MM.1S (cell line): ENCODE results near the gene CDRT15L2.
"Not testable (repeated sequence)": the region's sequence is repeated elsewhere in the genome, so short reads cannot be mapped to it uniquely, and the experiment has no call there.

Experiments used
- DNase-seq: peaks from one replicate; pipeline ENCODE4 v3.0.0-alpha.2; 2015
- H2AFZ ChIP-seq: fragments of 300-600 bp; sonication (generic); 2 replicates; pipeline ENCODE4 v1.6.0; 2016; ENCODE audit warnings: antibody characterized with exemption, low read length
- H3F3A ChIP-seq: fragments of 300-600 bp; sonication (generic); 2 replicates; pipeline ENCODE4 v1.6.1; 2016; ENCODE audit warnings: mild to moderate bottlenecking, antibody characterized with exemption, low read length, moderate library complexity, mixed read lengths; ENCODE audit not compliant: insufficient read depth
- H3K27ac ChIP-seq: fragments of 300-600 bp; sonication (generic); 2 replicates; pipeline ENCODE4 v1.5.1; 2016; ENCODE audit warnings: mild to moderate bottlenecking, low read length
- H3K27me3 ChIP-seq: fragments of 300-600 bp; sonication (generic); replicated peaks from 2 replicates; pipeline ENCODE4 v1.6.0; 2016; ENCODE audit warnings: low read length; ENCODE audit not compliant: insufficient read depth
- H3K36me3 ChIP-seq: fragments of 300-600 bp; sonication (generic); replicated peaks from 2 replicates; pipeline ENCODE4 v1.6.1; 2016; ENCODE audit warnings: mild to moderate bottlenecking, low read length, mixed read lengths; ENCODE audit not compliant: insufficient read depth
- H3K4me1 ChIP-seq: fragments of 300-600 bp; sonication (generic); 2 replicates; pipeline ENCODE4 v1.6.1; 2016; ENCODE audit warnings: low read length, mixed read lengths
- H3K4me2 ChIP-seq: fragments of 300-600 bp; sonication (generic); 2 replicates; pipeline ENCODE4 v1.6.0; 2016; ENCODE audit warnings: low read depth, low read length
- H3K4me3 ChIP-seq: fragments of 300-600 bp; sonication (generic); 2 replicates; pipeline ENCODE4 v1.5.1; 2016; ENCODE audit warnings: low read length, mixed read lengths
- H3K79me2 ChIP-seq: fragments of 300-600 bp; sonication (generic); 2 replicates; pipeline ENCODE4 v1.6.1; 2016; ENCODE audit warnings: mixed run types, low read length, mixed read lengths
- H3K9ac ChIP-seq: fragments of 300-600 bp; sonication (generic); 2 replicates; pipeline ENCODE4 v1.6.1; 2016; ENCODE audit warnings: low read length, mixed read lengths
- H3K9me2 ChIP-seq: fragments of 300-600 bp; sonication (generic); replicated peaks from 2 replicates; pipeline ENCODE4 v1.6.1; 2016; ENCODE audit warnings: mild to moderate bottlenecking, low read length, mixed read lengths; ENCODE audit not compliant: insufficient read depth
- H3K9me3 ChIP-seq: fragments of 300-600 bp; sonication (generic); replicated peaks from 2 replicates; pipeline ENCODE4 v1.6.1; 2016; ENCODE audit warnings: mild to moderate bottlenecking, low read length, mixed read lengths; ENCODE audit not compliant: insufficient read depth
- H4K20me1 ChIP-seq: fragments of 300-600 bp; sonication (generic); 2 replicates; pipeline ENCODE4 v1.6.1; 2016; ENCODE audit warnings: mild to moderate bottlenecking, low read length, moderate library complexity, mixed read lengths; ENCODE audit not compliant: insufficient read depth
- EZH2 ChIP-seq: fragments of 300-600 bp; sonication (generic); optimal IDR thresholded peaks from 2 replicates; pipeline ENCODE3; 2017; ENCODE audit warnings: low read depth, mild to moderate bottlenecking, antibody characterized with exemption, low read length, mixed read lengths
- EZH2phosphoT487 ChIP-seq: fragments of 300-600 bp; sonication (generic); IDR thresholded peaks from 2 replicates; pipeline ENCODE4 v1.6.1; 2018; ENCODE audit warnings: antibody characterized with exemption, low read length
- TF ChIP-seq, protein P1 (sequence below): fragments of 300-600 bp; sonication (generic); IDR thresholded peaks from 2 replicates; pipeline ENCODE4 v1.5.1; 2016; ENCODE audit warnings: antibody characterized with exemption, low read length, mixed read lengths

Gene CDRT15L2

DNA sequence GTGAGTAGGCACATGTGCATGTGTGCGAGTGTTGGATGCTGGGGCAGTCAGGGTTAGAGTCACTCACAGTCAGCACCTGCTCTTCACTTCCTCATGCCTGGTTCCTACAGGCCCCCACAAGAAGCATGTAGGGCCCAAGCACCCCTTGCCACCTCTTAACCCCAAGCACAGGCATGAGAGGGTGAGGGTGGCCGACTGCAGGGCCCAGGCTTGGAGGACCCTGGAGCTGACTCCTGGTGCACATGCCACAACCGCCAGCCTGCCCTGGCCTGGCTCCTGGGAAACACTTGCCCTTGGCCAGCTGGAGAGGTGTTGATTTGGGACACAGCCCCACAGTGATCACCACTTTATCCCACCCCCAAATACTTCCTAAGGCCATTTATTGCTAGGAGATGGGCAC is 16.9 kb upstream of the CDRT15L2 start:
- Histone ChIP-seq H3K9me2 (no peaks in the 10 kb centered on the region), H3K4me3 (no peak overlapping the region), H4K20me1 (no peaks in the 10 kb centered on the region), H3K27me3 (no peaks in the 10 kb centered on the region), H3K79me2 (no peaks in the 10 kb centered on the region), H3K27ac (no peak overlapping the region), H3K4me1 (no peaks in the 10 kb centered on the region), H3K9ac (no peak overlapping the region), H3K9me3 (no peaks in the 10 kb centered on the region), H3K4me2 (no peak overlapping the region), H3K36me3 (no peaks in the 10 kb centered on the region), H3F3A (no peaks in the 10 kb centered on the region), H2AFZ (no peak overlapping the region)
- DNase-seq = no peak
- TF ChIP-seq EZH2phosphoT487 (no peak), EZH2 (no peak)
- TF ChIP-seq, protein P1, sequence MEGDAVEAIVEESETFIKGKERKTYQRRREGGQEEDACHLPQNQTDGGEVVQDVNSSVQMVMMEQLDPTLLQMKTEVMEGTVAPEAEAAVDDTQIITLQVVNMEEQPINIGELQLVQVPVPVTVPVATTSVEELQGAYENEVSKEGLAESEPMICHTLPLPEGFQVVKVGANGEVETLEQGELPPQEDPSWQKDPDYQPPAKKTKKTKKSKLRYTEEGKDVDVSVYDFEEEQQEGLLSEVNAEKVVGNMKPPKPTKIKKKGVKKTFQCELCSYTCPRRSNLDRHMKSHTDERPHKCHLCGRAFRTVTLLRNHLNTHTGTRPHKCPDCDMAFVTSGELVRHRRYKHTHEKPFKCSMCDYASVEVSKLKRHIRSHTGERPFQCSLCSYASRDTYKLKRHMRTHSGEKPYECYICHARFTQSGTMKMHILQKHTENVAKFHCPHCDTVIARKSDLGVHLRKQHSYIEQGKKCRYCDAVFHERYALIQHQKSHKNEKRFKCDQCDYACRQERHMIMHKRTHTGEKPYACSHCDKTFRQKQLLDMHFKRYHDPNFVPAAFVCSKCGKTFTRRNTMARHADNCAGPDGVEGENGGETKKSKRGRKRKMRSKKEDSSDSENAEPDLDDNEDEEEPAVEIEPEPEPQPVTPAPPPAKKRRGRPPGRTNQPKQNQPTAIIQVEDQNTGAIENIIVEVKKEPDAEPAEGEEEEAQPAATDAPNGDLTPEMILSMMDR = no peak

DNA sequence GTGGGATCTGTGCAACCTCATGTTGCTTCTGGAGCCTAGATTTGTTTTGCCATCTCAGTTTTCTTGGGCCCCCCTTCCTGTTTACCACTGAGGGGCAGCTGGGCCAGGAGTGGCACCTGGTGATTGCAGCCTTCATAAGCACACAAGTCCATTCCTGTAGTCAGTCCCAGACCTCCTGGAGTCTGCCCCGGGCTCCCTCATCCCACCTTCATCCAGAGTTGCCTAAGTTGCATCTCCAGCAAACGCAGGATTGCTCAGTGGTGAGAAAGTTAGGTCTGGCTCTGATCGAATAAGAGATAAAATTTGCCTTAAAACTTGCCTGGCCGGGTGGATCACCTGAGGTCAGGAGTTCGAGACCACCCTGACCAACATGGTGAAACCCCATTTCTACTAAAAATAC is 14.3 kb upstream of the CDRT15L2 start:
- H3K9ac ChIP-seq, H4K20me1 ChIP-seq, H3K9me3 ChIP-seq, H3K4me3 ChIP-seq, DNase-seq, H3K4me1 ChIP-seq, H2AFZ ChIP-seq, H3K27ac ChIP-seq, H3K9me2 ChIP-seq, H3K36me3 ChIP-seq, H3F3A ChIP-seq, H3K27me3 ChIP-seq, H3K4me2 ChIP-seq, H3K79me2 ChIP-seq: not testable (repeated sequence)

DNA sequence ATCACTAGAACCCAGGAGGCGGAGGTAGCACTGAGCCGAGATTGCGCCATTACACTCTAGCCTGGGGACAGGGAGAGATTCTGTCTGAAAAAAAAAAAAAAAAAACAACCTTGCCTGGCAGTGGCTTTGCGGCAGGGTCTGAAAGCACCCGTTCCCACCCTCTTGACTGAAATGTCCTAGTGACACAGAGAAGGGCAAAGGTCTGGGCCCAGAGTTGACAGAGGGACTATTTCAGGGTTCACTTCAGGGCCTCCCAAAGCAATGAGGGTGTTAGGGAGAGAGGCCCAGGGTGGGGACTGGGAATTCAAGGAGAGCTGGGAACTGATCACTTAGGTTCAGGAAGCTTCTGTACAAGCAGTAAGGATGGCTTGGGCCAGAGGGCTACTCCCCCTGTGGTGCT is 13.8 kb upstream of the CDRT15L2 start:
- H3K9me3 ChIP-seq = no peaks in the 10 kb centered on the region
- H3K79me2 ChIP-seq = no peaks in the 10 kb centered on the region
- H3K9ac ChIP-seq = no peak overlapping the region
- no peak overlapping the region for H3K27ac ChIP-seq
- no peaks in the 10 kb centered on the region for H4K20me1 ChIP-seq
- H3K9me2 ChIP-seq = no peaks in the 10 kb centered on the region
- no peaks in the 10 kb centered on the region for H3K27me3 ChIP-seq
- H3F3A ChIP-seq = no peaks in the 10 kb centered on the region
- DNase-seq = no peak
- no peaks in the 10 kb centered on the region for H3K36me3 ChIP-seq
- no peaks in the 10 kb centered on the region for H3K4me1 ChIP-seq
- TF ChIP-seq, protein P1 = no peak
- TF ChIP-seq EZH2 (no peak), EZH2phosphoT487 (no peak)
- no peak overlapping the region for H2AFZ ChIP-seq
- no peak overlapping the region for H3K4me3 ChIP-seq
- H3K4me2 ChIP-seq = no peak overlapping the region

DNA sequence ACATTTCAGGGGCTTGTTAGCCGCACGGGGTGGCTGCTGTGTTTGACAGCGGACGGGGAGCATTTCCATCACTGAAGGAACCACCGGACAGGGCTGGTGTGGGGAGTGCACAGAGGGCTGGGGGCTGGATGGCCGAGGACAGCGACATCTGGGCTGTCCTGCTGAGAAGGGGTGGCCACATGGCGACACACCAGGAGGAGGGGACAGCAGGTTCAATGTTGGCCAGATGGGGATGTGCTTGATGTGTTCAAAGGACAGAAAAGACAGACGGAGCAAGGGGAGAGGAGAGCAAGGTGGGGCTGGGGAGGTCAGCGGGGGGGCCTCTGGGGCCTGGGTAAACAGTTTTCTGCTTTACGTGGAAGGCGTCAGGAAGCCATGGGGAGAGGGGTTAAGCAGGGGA is 12.8 kb upstream of the CDRT15L2 start:
- H3K27ac ChIP-seq, DNase-seq, H3K9me2 ChIP-seq, H3K9me3 ChIP-seq, H3K36me3 ChIP-seq, H3K4me2 ChIP-seq, H3F3A ChIP-seq, H3K4me1 ChIP-seq, H3K4me3 ChIP-seq, H3K27me3 ChIP-seq, H3K79me2 ChIP-seq, H4K20me1 ChIP-seq, H2AFZ ChIP-seq, H3K9ac ChIP-seq: not testable (repeated sequence)

DNA sequence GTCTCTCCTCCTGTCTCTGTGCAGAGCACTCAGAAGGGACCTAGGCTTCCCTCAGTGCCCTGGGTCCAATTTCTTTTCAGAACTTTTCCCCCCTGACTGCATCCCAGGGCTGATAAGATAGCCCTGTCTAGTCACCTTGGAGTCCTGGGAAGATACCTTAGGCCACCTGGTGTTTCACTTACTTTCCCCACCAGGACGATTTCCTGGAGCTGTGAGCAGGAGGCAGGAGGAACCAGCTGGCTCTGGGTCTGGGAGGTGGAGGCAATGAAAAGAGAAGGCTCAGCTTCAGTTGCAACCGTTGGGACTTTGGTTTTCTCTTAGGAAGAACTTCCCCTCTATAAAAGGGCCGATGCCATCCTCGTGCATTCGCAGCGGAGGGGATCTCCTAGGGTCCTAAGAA is 12.1 kb upstream of the CDRT15L2 start:
- H3K4me3 ChIP-seq, DNase-seq, H3K9ac ChIP-seq, H3K9me2 ChIP-seq, H3K27me3 ChIP-seq, H3F3A ChIP-seq, H3K79me2 ChIP-seq, H4K20me1 ChIP-seq, H3K4me1 ChIP-seq, H3K27ac ChIP-seq, H2AFZ ChIP-seq, H3K36me3 ChIP-seq, H3K9me3 ChIP-seq, H3K4me2 ChIP-seq: not testable (repeated sequence)

DNA sequence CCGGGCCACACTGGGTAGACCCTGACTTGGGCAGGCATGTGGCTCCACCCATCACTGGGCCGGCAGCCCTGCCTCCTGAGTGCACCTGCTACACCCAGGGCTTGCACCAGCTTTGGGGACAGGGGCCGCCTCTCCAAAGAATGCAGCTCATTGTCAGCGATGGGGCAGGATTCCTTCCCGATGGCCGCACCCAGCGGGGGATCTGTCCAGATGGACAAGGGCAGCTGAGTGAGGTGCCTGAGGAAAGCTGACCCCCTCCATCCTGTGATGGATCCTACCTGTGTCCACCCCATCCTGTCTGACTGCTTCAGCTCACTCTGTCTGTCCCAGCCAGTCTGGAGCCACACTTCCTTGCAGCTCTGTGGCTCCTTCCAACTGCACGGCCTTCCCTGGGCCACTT is 10.9 kb upstream of the CDRT15L2 start:
- not testable (repeated sequence) for DNase-seq, H3K36me3 ChIP-seq, H3K27me3 ChIP-seq, H3K79me2 ChIP-seq, H4K20me1 ChIP-seq, H3K4me2 ChIP-seq, H3K27ac ChIP-seq, H3K9me3 ChIP-seq, H3F3A ChIP-seq, H3K9me2 ChIP-seq, H2AFZ ChIP-seq, H3K9ac ChIP-seq, H3K4me1 ChIP-seq, H3K4me3 ChIP-seq

DNA sequence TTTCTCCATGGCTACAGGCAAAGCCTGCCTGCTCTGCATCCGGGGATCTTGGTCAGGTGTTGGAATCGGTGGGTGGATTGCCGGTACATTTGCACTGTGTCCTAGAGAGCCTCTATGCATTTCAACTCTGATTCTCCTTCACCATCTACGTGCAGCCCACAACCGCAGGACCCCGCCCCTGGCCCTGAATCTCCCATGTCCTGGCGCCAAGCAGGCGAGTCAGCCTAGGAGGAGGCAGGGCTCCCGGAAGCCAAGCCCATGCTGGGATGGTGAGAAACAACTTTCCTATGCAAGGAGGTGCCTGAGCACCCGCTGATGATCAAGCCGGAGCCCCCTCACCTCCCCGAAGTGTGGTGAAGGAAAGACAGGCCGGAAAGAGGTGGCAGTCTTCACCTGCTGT is 7.9 kb upstream of the CDRT15L2 start:
- H3K36me3 ChIP-seq, H3K27me3 ChIP-seq, H3K4me2 ChIP-seq, H3K4me1 ChIP-seq, H3K4me3 ChIP-seq, H3K9me2 ChIP-seq, H3K79me2 ChIP-seq, DNase-seq, H3F3A ChIP-seq, H4K20me1 ChIP-seq, H3K9ac ChIP-seq, H2AFZ ChIP-seq, H3K9me3 ChIP-seq, H3K27ac ChIP-seq: not testable (repeated sequence)
